Measurements from ENCODE around the gene FCGR3B.
"Not testable (repeated sequence)": the region's sequence is repeated elsewhere in the genome, so short reads cannot be mapped to it uniquely, and the experiment has no call there.

- TF ChIP-seq CTCF, POLR2A, EP300 (IDR thresholded peaks at IDR 0.05): not testable (repeated sequence)
Observed at GRCh38 chr1:161580879-161581537, 50.0 kb downstream of the FCGR3B start.

Data from ovary (tissue), 3 donors.